Ovary (tissue), 9 donors: ENCODE measurements around the gene TAOK1. TPM values are rescaled to one million over a fixed set of nuclear protein-coding genes. Genes with fewer than 3 reads are reported as not detected.

ENCODE experiments used
- DNase-seq, 5 donors: peaks; one replicate each; pipeline ENCODE4 v3.0.0-alpha.2; 2019 to 2020
- H3K27ac ChIP-seq, 2 donors: fragments of 200-600 bp; one replicate each; pipeline versions ENCODE4 v1.5.1 to v1.8.0; 2019 to 2022
- H3K27me3 ChIP-seq: fragments of 200-600 bp; one replicate; pipeline ENCODE4 v1.8.0; 2022
- H3K36me3 ChIP-seq: fragments of 200-600 bp; sonication (generic); one replicate; pipeline ENCODE4 v1.5.1; 2019
- H3K4me1 ChIP-seq: one replicate; pipeline ENCODE4 v1.8.1; 2013; ENCODE audit warnings: mild to moderate bottlenecking, moderate library complexity; ENCODE audit not compliant: insufficient read depth
- H3K4me3 ChIP-seq: fragments of 200-600 bp; sonication (generic); one replicate; pipeline ENCODE4 v1.5.1; 2017
- H3K9me3 ChIP-seq, 2 donors: fragments of 200-600 bp in 1 of 2; sonication (generic) in 1 of 2; one replicate each; pipeline versions ENCODE4 v1.5.1 to v1.8.1; 2013 to 2019; ENCODE audit warnings: mild to moderate bottlenecking in 1 of 2, moderate library complexity in 1 of 2
- EP300 ChIP-seq: sonication (generic); formaldehyde crosslinking; IDR thresholded peaks from one replicate; pipeline ENCODE4 v1.6.1; 2017; ENCODE audit warnings: antibody characterized with exemption
- POLR2A ChIP-seq: fragments of 450-650 bp; IDR thresholded peaks from one replicate; pipeline ENCODE4 v1.6.1; 2017; ENCODE audit warnings: antibody characterized with exemption, mild to moderate bottlenecking, moderate library complexity
- WGBS, 3 donors: extraction: QIAGEN DNeasy Blood & Tissue Kit in 1 of 3; methylation state at CpG; one replicate each; pipeline versions ENCODE4 v1.1.5 to v1.1.7; 2013 to 2017; 5-methylcytosine and 5-hydroxymethylcytosine counted together
- intact Hi-C, 4 donors: fragments of 100-400 bp; cut with DNase I; formaldehyde crosslinking; loops; one replicate each; pipeline versions ENCODE4 v1.11.0 to v1.15.1; 2022 to 2023
- polyA plus RNA-seq, 2 donors: library from polyadenylated mRNA; stranded (reverse); fragments of 200-250 nt in 1 of 2; fragments of 350-450 nt in 1 of 2; fragmentation: Illumina TruSeq in 1 of 2; extraction: RNeasy Lipid Tissue Mini Kit (QIAGEN cat#74804) in 1 of 2; gene quantifications; one replicate each; pipeline ENCODE4 v1.2.3, GENCODE V29; 2013 to 2014
- total RNA-seq, 7 donors: library from RNA; depleted of rRNA in 2 of 7; stranded (reverse); fragments of >200 nt in 2 of 7; fragmentation: NEBNext Ultra II Directional in 3 of 7; extraction: Animal tissue kit (Norgen Biotek cat#: 25700) in 3 of 7; gene quantifications; one replicate each; pipeline versions ENCODE4 v1.1.0 to v1.2.4, GENCODE V29; 2016 to 2023
- TF ChIP-seq, protein P1 (sequence below), 3 donors: fragments of 450-650 bp in 2 of 3; fragments of 200-600 bp in 1 of 3; IDR thresholded peaks; one replicate each; pipeline versions ENCODE4 v1.5.1 to v1.8.0; 2016 to 2022; ENCODE audit warnings: antibody characterized with exemption in 3 of 3, mild to moderate bottlenecking in 1 of 3
- donor health status: DM: no; HTN: no; CAD: no; lungs with moderate emphysema.
- donor health status: DM: no; HTN: no; CAD: no.
- donor health status: Bipolar disorder and iron deficiency.
- donor health status: DM: yes; HTN: yes; CAD: no.
- donor health status: DM: no; HTN: no; CAD: no.
- donor health status: DM: yes; HTN: yes; CAD: no.

The TAOK1 gene
- total and polyA plus RNA-seq, 9 donors: 8.7 to 66.5 (median 49.6) TPM

DNA sequence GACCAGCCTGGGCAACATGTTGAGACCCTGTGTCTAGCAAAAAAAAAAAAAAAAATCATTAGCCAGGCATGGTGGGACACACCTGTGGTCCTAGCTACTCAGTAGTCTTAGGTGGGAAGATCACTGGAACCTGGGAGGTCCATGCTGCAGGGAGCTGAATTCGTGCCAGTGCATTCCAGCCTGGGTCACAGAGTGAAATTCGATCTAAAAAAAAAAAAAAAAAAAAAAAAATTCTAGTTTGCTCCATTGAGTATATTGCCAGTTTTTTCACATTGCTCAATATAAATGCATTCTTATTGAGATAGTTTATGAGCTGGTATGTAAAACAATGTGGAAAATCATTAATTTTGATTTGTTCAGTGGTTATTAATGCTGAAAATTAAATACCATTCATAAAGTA is 124.6 kb downstream of the TAOK1 start:
- H3K4me1 ChIP-seq: no peaks in the 10 kb centered on the region
- TF ChIP-seq EP300 (no peak), POLR2A (no peak)
- TF ChIP-seq, protein P1, sequence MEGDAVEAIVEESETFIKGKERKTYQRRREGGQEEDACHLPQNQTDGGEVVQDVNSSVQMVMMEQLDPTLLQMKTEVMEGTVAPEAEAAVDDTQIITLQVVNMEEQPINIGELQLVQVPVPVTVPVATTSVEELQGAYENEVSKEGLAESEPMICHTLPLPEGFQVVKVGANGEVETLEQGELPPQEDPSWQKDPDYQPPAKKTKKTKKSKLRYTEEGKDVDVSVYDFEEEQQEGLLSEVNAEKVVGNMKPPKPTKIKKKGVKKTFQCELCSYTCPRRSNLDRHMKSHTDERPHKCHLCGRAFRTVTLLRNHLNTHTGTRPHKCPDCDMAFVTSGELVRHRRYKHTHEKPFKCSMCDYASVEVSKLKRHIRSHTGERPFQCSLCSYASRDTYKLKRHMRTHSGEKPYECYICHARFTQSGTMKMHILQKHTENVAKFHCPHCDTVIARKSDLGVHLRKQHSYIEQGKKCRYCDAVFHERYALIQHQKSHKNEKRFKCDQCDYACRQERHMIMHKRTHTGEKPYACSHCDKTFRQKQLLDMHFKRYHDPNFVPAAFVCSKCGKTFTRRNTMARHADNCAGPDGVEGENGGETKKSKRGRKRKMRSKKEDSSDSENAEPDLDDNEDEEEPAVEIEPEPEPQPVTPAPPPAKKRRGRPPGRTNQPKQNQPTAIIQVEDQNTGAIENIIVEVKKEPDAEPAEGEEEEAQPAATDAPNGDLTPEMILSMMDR (IDR thresholded peaks at IDR 0.05): no peak
- no peaks in the 10 kb centered on the region for H3K9me3 ChIP-seq
- H3K27me3 ChIP-seq: no peaks in the 10 kb centered on the region
- H3K27ac ChIP-seq: no peak overlapping the region
- WGBS, 3 donors: 0 to 15% (median 6%) methylated on average over 2 of the region's 2 CpGs
- H3K36me3 ChIP-seq: no peaks in the 10 kb centered on the region
- intact Hi-C loops: no loop called here
- peak in 1 of 5 donors; percentile 43 for DNase-seq
- no peak overlapping the region for H3K4me3 ChIP-seq

DNA sequence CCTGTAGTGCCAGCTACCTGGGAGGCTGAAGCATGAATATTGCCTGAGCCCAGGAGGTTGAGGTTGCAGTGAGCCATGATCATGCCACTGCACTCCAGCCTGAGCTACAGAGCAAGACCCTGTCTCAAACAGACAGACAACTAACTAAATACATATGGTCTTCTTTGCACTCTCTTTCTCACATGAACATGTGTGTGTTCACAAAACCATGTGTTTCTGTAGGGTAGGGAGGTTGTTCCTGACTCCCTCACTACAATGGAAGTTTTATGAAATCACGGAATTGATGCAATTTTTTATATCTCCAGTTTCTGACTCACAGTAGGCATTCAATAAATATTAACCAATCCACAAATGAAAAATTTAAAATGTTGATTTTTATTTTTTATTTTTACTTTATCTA is 128.2 kb downstream of the TAOK1 start:
- Histone ChIP-seq H3K27ac (no peak overlapping the region), H3K4me1 (no peaks in the 10 kb centered on the region), H3K9me3 (no peaks in the 10 kb centered on the region), H3K27me3 (no peaks in the 10 kb centered on the region), H3K36me3 (no peaks in the 10 kb centered on the region), H3K4me3 (no peak overlapping the region)
- DNase-seq: no peak
- intact Hi-C loops: no loop called here
- no peak for TF ChIP-seq POLR2A
- TF ChIP-seq, protein P1 (IDR thresholded peaks at IDR 0.05): no peak
- no peak for TF ChIP-seq EP300
- 97 to 98% (median 98%) methylated on average over 1 of the region's 1 CpG for WGBS, 3 donors

DNA sequence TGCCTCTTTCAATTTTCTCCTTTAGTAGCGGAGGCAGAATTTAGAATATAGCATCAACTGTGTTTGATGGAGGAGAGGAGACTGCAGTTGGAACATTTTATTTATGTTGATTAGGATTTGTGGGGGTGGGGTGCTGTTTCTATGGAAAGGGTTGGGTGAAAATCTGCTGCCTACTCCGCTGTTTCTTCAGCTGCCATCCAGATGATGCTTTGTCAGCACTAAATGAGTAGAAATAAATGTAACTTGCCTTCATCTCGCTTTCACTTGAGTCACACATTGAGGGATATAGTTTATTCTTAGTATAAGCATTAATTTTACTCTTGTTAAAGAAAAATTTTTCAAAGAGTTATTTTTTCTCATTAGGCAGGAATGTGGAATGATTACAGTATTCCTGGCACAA is 134.5 kb downstream of the TAOK1 start:
- H3K27ac ChIP-seq: no peak overlapping the region
- no peak for DNase-seq
- H3K36me3 ChIP-seq: no peaks in the 10 kb centered on the region
- no peaks in the 10 kb centered on the region for H3K9me3 ChIP-seq
- WGBS, 3 donors: 95 to 96% (median 96%) methylated on average over 3 of the region's 3 CpGs
- TF ChIP-seq EP300 (no peak), POLR2A (no peak)
- TF ChIP-seq, protein P1 (IDR thresholded peaks at IDR 0.05): no peak
- no peaks in the 10 kb centered on the region for H3K27me3 ChIP-seq
- intact Hi-C loops: loop anchor here in 1 of 4 donors (10.0 kb wide), 1 partner anchor 560 kb away; no protein-coding TSS in a partner anchor
- H3K4me1 ChIP-seq: no peaks in the 10 kb centered on the region
- H3K4me3 ChIP-seq: no peak overlapping the region

DNA sequence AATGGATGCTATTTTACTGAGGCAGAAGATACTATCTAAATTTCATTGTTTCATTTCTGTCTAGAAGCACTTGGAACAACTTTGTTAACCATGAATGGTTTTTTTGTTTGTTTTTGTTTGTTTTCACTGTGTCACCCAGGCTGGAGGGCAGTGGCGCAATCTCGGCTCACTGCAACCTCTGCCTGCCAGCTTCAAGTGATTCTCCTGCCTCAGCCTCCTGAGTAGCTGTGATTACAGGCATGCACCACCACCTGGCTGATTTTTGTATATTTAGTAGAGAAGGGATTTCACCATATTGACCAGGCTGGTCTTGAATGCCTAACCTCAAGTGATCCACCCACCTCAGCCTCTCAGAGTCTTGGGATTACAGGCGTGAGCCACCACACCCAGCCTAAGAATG is 136.2 kb downstream of the TAOK1 start:
- Histone ChIP-seq H3K4me3 (no peak overlapping the region), H3K27me3 (no peaks in the 10 kb centered on the region), H3K4me1 (no peaks in the 10 kb centered on the region), H3K27ac (no peak overlapping the region), H3K9me3 (no peaks in the 10 kb centered on the region), H3K36me3 (no peaks in the 10 kb centered on the region)
- DNase-seq: no peak
- 95 to 97% (median 96%) methylated on average over 3 of the region's 3 CpGs for WGBS, 3 donors
- TF ChIP-seq POLR2A: no peak
- TF ChIP-seq EP300: no peak
- TF ChIP-seq, protein P1 (IDR thresholded peaks at IDR 0.05): no peak
- intact Hi-C loops: loop anchor here in 1 of 4 donors (10.0 kb wide), 1 partner anchor 562 kb away; no protein-coding TSS in a partner anchor
